ENCODE results near the gene TUBD1.

DNA sequence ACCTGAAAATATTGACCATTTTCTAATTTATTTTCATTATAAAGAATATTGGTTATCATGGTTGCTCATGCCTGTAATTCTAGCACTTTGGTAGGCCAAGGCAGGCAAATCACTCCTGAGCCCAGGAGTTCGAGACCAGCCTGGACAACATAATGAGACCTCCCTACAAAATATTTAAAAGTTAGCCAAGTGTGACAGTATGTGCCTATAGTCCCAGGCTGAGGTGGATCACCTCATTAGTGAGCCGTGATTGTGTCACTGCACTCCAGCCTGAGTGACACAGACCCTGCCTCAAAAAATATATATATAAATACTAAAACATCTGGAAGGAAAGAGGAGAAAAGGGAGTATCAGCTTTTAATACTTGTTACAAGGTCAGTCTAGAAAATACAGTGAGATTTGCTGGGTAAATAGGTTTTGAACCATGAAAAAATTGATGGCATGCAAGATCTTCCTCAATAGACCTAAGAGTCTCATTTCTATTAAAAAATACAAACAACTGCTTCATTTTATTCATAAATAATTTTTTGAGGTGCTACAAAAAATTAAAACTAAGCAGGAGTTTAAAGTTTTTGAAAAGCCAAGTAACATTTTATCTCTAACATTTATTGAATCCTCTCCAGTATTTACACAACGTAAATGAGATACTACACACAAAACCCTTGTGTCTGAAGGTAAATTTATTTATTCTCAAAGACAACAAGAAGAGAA lies 47.7 kb downstream of the TUBD1 start:
- TF ChIP-seq, protein P1, sequence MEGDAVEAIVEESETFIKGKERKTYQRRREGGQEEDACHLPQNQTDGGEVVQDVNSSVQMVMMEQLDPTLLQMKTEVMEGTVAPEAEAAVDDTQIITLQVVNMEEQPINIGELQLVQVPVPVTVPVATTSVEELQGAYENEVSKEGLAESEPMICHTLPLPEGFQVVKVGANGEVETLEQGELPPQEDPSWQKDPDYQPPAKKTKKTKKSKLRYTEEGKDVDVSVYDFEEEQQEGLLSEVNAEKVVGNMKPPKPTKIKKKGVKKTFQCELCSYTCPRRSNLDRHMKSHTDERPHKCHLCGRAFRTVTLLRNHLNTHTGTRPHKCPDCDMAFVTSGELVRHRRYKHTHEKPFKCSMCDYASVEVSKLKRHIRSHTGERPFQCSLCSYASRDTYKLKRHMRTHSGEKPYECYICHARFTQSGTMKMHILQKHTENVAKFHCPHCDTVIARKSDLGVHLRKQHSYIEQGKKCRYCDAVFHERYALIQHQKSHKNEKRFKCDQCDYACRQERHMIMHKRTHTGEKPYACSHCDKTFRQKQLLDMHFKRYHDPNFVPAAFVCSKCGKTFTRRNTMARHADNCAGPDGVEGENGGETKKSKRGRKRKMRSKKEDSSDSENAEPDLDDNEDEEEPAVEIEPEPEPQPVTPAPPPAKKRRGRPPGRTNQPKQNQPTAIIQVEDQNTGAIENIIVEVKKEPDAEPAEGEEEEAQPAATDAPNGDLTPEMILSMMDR (IDR thresholded peaks at IDR 0.05) = no peak
- no peak for TF ChIP-seq POLR2A (IDR thresholded peaks at IDR 0.05)
